OCI-LY1 (cell line): ENCODE results near the gene SMCO2.

Experiments used
- CTCF ChIP-seq: fragments of 200-600 bp; sonication (generic), shearing (Covaris generic); IDR thresholded peaks from 2 replicates; pipeline ENCODE4 v1.5.1; 2017; ENCODE audit warnings: mild to moderate bottlenecking, antibody characterized with exemption, low read length, moderate library complexity, mixed read lengths
- EZH2 ChIP-seq: fragments of 200-600 bp; sonication (generic), shearing (Covaris generic); IDR thresholded peaks from 2 replicates; pipeline ENCODE4 v1.8.0; 2017; ENCODE audit warnings: borderline replicate concordance, mixed run types, mild to moderate bottlenecking, antibody characterized with exemption, low read length, moderate library complexity, mixed read lengths

- no peak for TF ChIP-seq CTCF
- no peak for TF ChIP-seq EZH2
Measured at GRCh38 chr12:27453421-27453820, 6.9 kb downstream of the SMCO2 start.
